Fibroblast of pulmonary artery (primary cell): ENCODE measurements around the gene KCTD8.

Source experiments
- DNase-seq: peaks from one replicate; pipeline ENCODE4 v3.0.0-alpha.2; 2010; ENCODE audit warnings: low read depth
- H3K4me3 ChIP-seq: replicated peaks from 2 replicates; pipeline ENCODE4 v1.5.1; 2011; ENCODE audit warnings: low read depth, mild to moderate bottlenecking, control low read depth, low read length, moderate library complexity
- TF ChIP-seq, protein P1 (sequence below): IDR thresholded peaks from 2 replicates; pipeline ENCODE4 v1.5.1; 2011; ENCODE audit warnings: mild to moderate bottlenecking, control low read depth, low read length, inconsistent platforms; ENCODE audit errors: missing control alignments

KCTD8 gene

DNA sequence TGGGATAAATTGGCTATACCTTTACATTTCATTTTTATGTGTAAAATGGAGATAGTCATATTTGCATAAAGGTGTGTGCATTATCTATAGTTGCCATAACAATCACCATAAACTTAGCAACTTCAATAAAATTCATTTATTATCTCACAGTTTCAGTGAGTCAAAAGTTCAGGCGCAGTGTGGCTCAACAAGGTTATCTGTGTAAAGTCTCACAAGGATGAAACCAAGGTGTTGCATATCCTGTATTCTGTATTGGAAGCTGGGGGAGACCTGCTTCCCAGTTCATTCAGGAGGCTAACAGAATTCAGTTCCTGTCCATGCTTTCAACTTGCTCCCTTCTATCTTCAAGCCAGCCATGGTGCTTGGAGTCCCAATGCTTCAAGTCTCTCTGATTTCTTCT, 169.5 kb downstream of the KCTD8 start:
- TF ChIP-seq, protein P1, sequence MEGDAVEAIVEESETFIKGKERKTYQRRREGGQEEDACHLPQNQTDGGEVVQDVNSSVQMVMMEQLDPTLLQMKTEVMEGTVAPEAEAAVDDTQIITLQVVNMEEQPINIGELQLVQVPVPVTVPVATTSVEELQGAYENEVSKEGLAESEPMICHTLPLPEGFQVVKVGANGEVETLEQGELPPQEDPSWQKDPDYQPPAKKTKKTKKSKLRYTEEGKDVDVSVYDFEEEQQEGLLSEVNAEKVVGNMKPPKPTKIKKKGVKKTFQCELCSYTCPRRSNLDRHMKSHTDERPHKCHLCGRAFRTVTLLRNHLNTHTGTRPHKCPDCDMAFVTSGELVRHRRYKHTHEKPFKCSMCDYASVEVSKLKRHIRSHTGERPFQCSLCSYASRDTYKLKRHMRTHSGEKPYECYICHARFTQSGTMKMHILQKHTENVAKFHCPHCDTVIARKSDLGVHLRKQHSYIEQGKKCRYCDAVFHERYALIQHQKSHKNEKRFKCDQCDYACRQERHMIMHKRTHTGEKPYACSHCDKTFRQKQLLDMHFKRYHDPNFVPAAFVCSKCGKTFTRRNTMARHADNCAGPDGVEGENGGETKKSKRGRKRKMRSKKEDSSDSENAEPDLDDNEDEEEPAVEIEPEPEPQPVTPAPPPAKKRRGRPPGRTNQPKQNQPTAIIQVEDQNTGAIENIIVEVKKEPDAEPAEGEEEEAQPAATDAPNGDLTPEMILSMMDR, result no peak
- H3K4me3 ChIP-seq, result no peak overlapping the region
- DNase-seq, result no peak

DNA sequence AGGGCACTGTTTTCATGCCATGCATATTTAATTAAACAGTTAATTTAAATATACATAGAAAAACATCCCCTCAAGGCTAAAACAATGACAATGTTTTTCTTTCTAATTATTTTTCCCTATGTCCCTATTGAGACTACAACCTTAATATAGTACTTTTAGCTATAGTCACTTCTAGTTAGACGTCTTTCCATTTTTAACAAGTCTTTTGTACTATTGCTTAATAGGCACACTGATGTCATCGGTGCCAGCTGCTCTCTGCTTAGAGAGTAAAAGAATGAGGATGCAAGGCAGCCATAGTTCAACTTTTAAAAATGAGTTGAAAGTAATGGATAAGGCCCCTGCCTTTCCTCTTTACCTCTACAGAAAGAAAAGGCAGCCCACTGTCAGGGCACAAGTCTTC, 191.1 kb downstream of the KCTD8 start:
- TF ChIP-seq, protein P1, result no peak
- peak; percentile 34 for DNase-seq
- no peak overlapping the region for H3K4me3 ChIP-seq

DNA sequence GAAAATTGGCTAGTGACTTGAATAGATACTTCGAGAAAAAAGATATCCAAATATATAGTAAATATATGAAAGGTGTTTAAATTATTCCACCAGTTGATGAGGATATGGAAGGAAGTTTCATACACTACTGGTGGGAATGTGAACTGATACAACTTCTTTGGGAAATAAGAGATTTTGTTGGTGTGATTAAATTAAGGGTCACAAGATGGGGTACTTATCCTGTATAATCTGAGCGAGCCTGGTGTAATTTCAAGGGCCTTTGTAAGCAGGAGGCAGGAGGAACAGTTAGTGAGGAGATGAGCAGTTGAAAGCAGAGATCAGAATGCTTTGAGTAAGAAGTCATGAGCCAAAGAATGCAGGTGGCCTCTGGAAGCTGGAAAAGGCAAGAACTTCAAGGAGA, 192.2 kb downstream of the KCTD8 start:
- peak; percentile 7 for DNase-seq
- TF ChIP-seq, protein P1, result no peak
- no peak overlapping the region for H3K4me3 ChIP-seq

GRCh38 chr4:44237643-44238042, 211.0 kb downstream of the KCTD8 start:
- no peak for DNase-seq
- TF ChIP-seq, protein P1, result no peak
- no peak overlapping the region for H3K4me3 ChIP-seq

DNA sequence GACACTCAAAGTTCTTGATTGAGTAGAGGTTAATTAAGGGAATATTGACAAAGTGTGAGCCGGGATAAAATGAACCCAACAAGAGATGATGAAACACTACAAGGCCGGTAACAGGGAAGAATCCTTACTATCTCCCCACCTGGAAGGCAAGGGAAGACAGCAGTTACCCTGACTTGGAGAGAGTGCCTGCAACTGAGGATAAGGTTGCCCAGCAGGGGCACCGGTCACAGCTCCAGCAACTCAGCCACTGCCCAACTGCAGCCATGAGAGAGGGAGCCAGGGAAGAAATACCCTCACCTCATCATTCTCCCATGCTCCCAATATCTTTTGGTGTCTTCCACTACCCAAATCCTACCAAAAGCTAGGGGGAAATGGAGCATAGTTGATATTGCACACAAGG, 212.7 kb downstream of the KCTD8 start:
- TF ChIP-seq, protein P1, result no peak
- H3K4me3 ChIP-seq, result no peak overlapping the region

DNA sequence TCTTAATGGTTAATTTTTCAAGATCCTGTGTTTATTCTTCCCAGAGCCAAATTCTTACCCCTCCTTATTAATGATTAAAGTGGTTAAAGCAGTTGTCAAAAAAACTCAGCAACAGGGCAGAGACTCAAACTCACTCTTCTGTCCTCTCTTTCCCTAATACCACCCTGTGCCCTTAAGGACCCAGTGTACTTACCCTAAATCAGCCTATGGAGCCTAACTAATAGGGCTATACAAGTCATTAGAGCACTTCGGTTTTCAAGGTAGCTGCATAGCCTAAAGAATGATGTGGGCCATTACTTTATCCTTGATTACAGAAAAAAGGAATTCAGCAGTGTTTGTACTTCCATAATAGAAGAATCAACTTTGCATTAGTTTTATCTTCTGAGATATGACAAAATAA, 216.3 kb downstream of the KCTD8 start:
- H3K4me3 ChIP-seq, result no peak overlapping the region
- TF ChIP-seq, protein P1, result no peak
- no peak for DNase-seq

More for the DNA sequence above, 212.7 kb downstream of the KCTD8 start:
- no peak for DNase-seq

DNA sequence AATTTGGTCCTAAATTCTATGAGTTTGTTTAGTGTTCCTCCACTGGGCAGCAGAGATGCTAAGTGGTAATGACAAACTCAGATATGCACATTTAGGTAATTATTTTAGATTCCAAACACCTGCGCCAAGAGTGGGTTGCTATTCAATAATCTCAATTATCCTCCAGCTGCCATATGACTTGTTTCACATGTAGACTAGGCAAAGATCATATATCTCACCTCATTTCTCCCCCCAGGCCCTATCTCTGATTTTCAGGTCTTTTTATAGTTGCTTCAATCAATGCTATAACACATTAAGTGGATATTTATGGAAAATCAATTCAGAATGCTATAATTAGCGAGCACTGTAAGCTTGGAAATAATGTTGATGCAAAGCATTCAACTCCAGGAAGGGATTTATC, 217.6 kb downstream of the KCTD8 start:
- TF ChIP-seq, protein P1, result no peak
- no peak overlapping the region for H3K4me3 ChIP-seq

More for the DNA sequence above, 217.6 kb downstream of the KCTD8 start:
- DNase-seq, result no peak
